HepG2 (cell line): ENCODE results near the gene FMNL2. TPM values are rescaled to one million over a fixed set of nuclear protein-coding genes. Genes with fewer than 3 reads are reported as not detected.

ENCODE experiments used
- ADNP ChIP-seq: sonication (generic); formaldehyde crosslinking; IDR thresholded peaks from 2 replicates; pipeline ENCODE4 v1.4.0; 2020; ENCODE audit warnings: missing genetic modification reagents
- ARID2 ChIP-seq: sonication (generic); formaldehyde crosslinking; IDR thresholded peaks from 2 replicates; pipeline ENCODE4 v1.8.1; 2022; ENCODE audit warnings: mild to moderate bottlenecking, missing genetic modification reagents, borderline replicate concordance
- BRCA1 ChIP-seq: sonication (generic); formaldehyde crosslinking; IDR thresholded peaks from 2 replicates; pipeline ENCODE4 v1.4.0; 2020; ENCODE audit warnings: missing genetic modification reagents
- FIP1L1 ChIP-seq: fragments of 200-400 bp; formaldehyde crosslinking; IDR thresholded peaks from 2 replicates; pipeline ENCODE4 v1.6.1; 2018; ENCODE audit warnings: low read depth, mild to moderate bottlenecking, low read length, moderate library complexity, borderline replicate concordance; ENCODE audit not compliant: insufficient read depth
- FOXK1 ChIP-seq: sonication (generic); formaldehyde crosslinking; IDR thresholded peaks from 2 replicates; pipeline ENCODE4 v1.4.0; 2020; ENCODE audit warnings: low read depth, missing genetic modification reagents, borderline replicate concordance
- GMEB1 ChIP-seq: sonication (generic); formaldehyde crosslinking; IDR thresholded peaks from 2 replicates; pipeline ENCODE4 v1.5.1; 2020; ENCODE audit warnings: missing genetic modification reagents, mild to moderate bottlenecking, borderline replicate concordance
- KLF16 ChIP-seq, 2 experiments: sonication (generic) in 1 of 2; formaldehyde crosslinking in 1 of 2; IDR thresholded peaks; 2 replicates each; pipeline versions ENCODE4 v1.6.1 to v1.8.0; 2016 to 2023; ENCODE audit warnings: missing genetic modification reagents in 2 of 2, missing compliant biosample characterization in 1 of 2
- NFE2 ChIP-seq: sonication (generic); formaldehyde crosslinking; IDR thresholded peaks from 2 replicates; pipeline ENCODE4 v1.4.0; 2020; ENCODE audit warnings: missing genetic modification reagents
- NR2F6 ChIP-seq, 2 experiments: IDR thresholded peaks; 2 replicates each; pipeline ENCODE4 v1.6.1; 2016; ENCODE audit warnings: antibody characterized with exemption in 1 of 2, mild to moderate bottlenecking in 1 of 2
- TRIM22 ChIP-seq: fragments of 450-650 bp; IDR thresholded peaks from 2 replicates; pipeline ENCODE4 v1.6.1; 2017
- TSC22D2 ChIP-seq: sonication (generic); formaldehyde crosslinking; IDR thresholded peaks from 2 replicates; pipeline ENCODE4 v1.5.1; 2020; ENCODE audit warnings: missing genetic modification reagents, mild to moderate bottlenecking, borderline replicate concordance
- YEATS2 ChIP-seq: sonication (generic); formaldehyde crosslinking; IDR thresholded peaks from 2 replicates; pipeline ENCODE4 v1.4.0; 2020; ENCODE audit warnings: missing genetic modification reagents, borderline replicate concordance
- ZBTB37 ChIP-seq: sonication (generic); formaldehyde crosslinking; IDR thresholded peaks from 2 replicates; pipeline ENCODE4 v1.4.0; 2020; ENCODE audit warnings: mild to moderate bottlenecking, missing genetic modification reagents
- ZFP41 ChIP-seq: sonication (generic); formaldehyde crosslinking; IDR thresholded peaks from 2 replicates; pipeline ENCODE4 v1.4.0; 2020; ENCODE audit warnings: mild to moderate bottlenecking, missing genetic modification reagents, borderline replicate concordance
- ZFP82 ChIP-seq: sonication (generic); formaldehyde crosslinking; IDR thresholded peaks from 2 replicates; pipeline ENCODE4 v1.5.1; 2020; ENCODE audit warnings: mild to moderate bottlenecking, missing genetic modification reagents, borderline replicate concordance
- ZNF468 ChIP-seq: sonication (generic); formaldehyde crosslinking; IDR thresholded peaks from 2 replicates; pipeline ENCODE4 v1.8.0; 2022; ENCODE audit warnings: mild to moderate bottlenecking, moderate library complexity, missing genetic modification reagents
- ZNF724P ChIP-seq: sonication (generic); formaldehyde crosslinking; IDR thresholded peaks from 2 replicates; pipeline ENCODE4 v1.8.0; 2022; ENCODE audit warnings: missing genetic modification reagents, borderline replicate concordance
- ZNF749 ChIP-seq: sonication (generic); formaldehyde crosslinking; IDR thresholded peaks from 2 replicates; pipeline ENCODE4 v1.8.0; 2022; ENCODE audit warnings: mild to moderate bottlenecking, missing genetic modification reagents, moderate library complexity, borderline replicate concordance
- ZNF879 ChIP-seq: sonication (generic); formaldehyde crosslinking; IDR thresholded peaks from 2 replicates; pipeline ENCODE4 v1.8.1; 2023; ENCODE audit warnings: missing genetic modification reagents
- polyA plus RNA-seq, 8 experiments: library from polyadenylated mRNA; depleted of rRNA in 3 of 8; stranded (reverse) in 7 of 8; unstranded in 1 of 8; fragments of >200 nt; fragmentation: Illumina TruSeq in 4 of 8; extraction: Trizol in 4 of 8; gene quantifications; 2 replicates each; pipeline versions ENCODE4 v1.2.1 to v1.2.3, GENCODE V29; 2011 to 2016; ENCODE audit warnings: low read depth in 4 of 8, missing spikeins in 1 of 8, mixed read lengths in 1 of 8; ENCODE audit not compliant: insufficient read depth in 1 of 8
- total RNA-seq, 5 experiments: library from RNA; depleted of rRNA; stranded (reverse); fragments of >200 nt; fragmentation: Illumina TruSeq; extraction: Trizol; gene quantifications; 2 replicates each; pipeline ENCODE4 v1.2.3, GENCODE V29; 2016; ENCODE audit warnings: low read depth in 1 of 5
- TF ChIP-seq, protein P1 (sequence below): sonication (generic); formaldehyde crosslinking; IDR thresholded peaks from 2 replicates; pipeline ENCODE4; 2020; ENCODE audit warnings: missing genetic modification reagents, mild to moderate bottlenecking, borderline replicate concordance
- TF ChIP-seq, protein P2 (sequence below): IDR thresholded peaks from 2 replicates; pipeline ENCODE4 v1.6.1; 2016; ENCODE audit warnings: missing compliant biosample characterization, missing genetic modification reagents, borderline replicate concordance

The FMNL2 gene
- total and polyA plus RNA-seq, 2 of the 13 experiments (the other 11 are each of a cell fraction or from before 2014, with no cell fraction given): 66.5 to 67.7 TPM

DNA sequence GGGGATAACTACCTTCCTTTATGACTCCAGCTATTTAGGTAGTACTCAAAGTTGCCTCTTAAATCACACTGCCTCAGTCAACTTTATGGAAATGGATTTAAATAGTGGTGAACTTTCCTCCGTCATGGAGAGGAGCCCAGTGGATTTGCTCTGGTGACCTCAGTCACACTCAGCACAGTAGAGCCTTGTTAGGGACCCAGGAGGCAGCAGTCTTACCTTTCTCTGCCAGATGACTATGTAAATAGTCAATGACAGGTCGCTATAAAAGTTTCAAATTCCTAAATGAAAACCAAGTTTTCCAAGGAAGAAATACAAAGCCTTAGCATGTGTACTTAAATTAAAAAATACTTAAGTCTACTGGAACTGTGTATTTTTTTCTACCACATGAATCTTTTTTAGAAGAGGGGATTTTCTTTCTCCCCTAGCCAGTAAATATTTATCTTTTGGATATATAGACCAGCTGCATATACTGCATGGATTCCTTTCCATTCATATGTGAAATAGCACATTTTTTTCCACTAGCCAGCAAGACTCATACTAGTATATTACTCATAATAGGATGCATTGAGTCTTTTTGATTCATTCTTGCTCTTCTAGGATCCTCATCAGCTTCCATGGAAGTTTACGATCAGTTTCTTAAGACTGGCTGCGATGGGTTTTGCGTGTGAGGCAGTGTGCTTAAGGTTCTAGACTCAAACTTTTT, 147.1 kb downstream of the FMNL2 start (continued):
- TF ChIP-seq ZBTB37 (CRISPR knock-in tag) (no peak), TRIM22 (no peak), FIP1L1 (no peak), BRCA1 (CRISPR knock-in tag) (no peak), ZNF879 (no peak), ARID2 (CRISPR knock-in tag) (no peak), NFE2 (CRISPR knock-in tag) (no peak), FOXK1 (CRISPR knock-in tag) (no peak), TSC22D2 (CRISPR knock-in tag) (no peak), NR2F6 (IDR thresholded peaks at IDR 0.05) (peak; percentile 13; the same call in 1 of the 2 replicates), NR2F6 (CRISPR knock-in tag; IDR thresholded peaks at IDR 0.05) (0 out of 2 replicates have a peak, but pooled peaks have one; percentile 60), YEATS2 (CRISPR knock-in tag) (no peak), ZNF468 (CRISPR knock-in tag) (no peak), ZFP82 (CRISPR knock-in tag) (no peak), ZNF724P (CRISPR knock-in tag) (no peak), GMEB1 (CRISPR knock-in tag) (no peak), ZNF749 (CRISPR knock-in tag) (no peak), ZFP41 (no peak), ADNP (CRISPR knock-in tag) (no peak), KLF16 (CRISPR knock-in tag; IDR thresholded peaks at IDR 0.05) (0 out of 4 replicates have a peak, but pooled peaks of 1 of the 2 experiments have one; percentile 29)
- TF ChIP-seq, protein P1, sequence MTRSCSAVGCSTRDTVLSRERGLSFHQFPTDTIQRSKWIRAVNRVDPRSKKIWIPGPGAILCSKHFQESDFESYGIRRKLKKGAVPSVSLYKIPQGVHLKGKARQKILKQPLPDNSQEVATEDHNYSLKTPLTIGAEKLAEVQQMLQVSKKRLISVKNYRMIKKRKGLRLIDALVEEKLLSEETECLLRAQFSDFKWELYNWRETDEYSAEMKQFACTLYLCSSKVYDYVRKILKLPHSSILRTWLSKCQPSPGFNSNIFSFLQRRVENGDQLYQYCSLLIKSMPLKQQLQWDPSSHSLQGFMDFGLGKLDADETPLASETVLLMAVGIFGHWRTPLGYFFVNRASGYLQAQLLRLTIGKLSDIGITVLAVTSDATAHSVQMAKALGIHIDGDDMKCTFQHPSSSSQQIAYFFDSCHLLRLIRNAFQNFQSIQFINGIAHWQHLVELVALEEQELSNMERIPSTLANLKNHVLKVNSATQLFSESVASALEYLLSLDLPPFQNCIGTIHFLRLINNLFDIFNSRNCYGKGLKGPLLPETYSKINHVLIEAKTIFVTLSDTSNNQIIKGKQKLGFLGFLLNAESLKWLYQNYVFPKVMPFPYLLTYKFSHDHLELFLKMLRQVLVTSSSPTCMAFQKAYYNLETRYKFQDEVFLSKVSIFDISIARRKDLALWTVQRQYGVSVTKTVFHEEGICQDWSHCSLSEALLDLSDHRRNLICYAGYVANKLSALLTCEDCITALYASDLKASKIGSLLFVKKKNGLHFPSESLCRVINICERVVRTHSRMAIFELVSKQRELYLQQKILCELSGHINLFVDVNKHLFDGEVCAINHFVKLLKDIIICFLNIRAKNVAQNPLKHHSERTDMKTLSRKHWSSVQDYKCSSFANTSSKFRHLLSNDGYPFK (CRISPR knock-in tag): no peak
- TF ChIP-seq, protein P2, sequence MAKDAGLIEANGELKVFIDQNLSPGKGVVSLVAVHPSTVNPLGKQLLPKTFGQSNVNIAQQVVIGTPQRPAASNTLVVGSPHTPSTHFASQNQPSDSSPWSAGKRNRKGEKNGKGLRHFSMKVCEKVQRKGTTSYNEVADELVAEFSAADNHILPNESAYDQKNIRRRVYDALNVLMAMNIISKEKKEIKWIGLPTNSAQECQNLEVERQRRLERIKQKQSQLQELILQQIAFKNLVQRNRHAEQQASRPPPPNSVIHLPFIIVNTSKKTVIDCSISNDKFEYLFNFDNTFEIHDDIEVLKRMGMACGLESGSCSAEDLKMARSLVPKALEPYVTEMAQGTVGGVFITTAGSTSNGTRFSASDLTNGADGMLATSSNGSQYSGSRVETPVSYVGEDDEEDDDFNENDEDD (CRISPR knock-in tag): no peak
